ENCODE data around the gene CLIC3. TPM values are rescaled to one million over a fixed set of nuclear protein-coding genes. Genes with fewer than 3 reads are reported as not detected.
"Not testable (repeated sequence)": the region's sequence is repeated elsewhere in the genome, so short reads cannot be mapped to it uniquely, and the experiment has no call there.

CLIC3 gene
- not detected for total RNA-seq

DNA sequence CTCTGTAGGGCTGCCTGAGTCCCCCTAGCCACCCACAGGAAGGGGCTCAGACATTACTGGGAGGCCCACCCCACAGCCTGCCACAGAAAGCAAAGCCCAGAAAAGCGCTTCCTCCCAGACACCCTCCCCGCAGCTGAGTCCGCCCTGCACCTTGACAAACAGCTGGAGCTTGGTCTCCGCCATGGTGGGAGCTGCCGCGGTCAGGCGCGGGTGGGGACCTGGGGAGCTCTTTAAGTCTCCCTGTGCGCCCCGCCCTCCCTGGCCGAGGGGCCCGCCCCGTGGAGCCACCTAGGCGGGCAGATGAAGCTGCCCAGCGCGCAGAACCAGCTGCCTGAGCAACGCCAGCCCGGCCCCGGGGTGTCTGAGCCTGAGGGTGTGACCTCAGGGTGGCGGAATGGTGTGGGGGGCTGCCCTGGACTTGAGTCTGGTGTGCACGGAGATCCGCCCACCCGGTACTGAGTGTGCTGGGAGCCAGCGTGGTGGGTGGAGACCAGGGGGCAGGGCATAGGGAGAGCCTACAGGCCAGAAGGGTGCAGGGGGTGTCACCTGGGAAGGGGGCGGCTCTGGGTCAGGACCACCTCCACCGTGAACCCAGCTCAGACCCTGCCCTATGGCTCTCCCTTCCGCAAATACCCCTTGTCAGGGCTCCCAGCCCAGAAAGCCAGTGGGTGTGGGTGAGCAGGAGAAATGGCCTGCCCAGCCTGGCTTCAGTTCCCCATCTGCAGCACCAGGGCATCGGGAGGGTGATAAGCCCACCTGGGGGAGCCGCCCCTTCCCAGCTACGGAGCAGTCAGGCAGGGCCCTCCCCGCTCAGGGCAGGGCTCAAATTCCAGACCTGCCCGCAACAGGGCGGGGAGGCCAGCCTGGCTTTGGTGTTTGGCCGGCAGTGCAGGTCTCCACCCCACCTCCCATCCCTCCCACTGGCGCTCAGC, at the start of gene CLIC3:
Gene CLIC3 (minus strand): TSS at position 208 of the 932 bp plus-strand sequence. CDS start 25 bp downstream, at position 183.
- DNase-seq: peak; percentile 33

DNA sequence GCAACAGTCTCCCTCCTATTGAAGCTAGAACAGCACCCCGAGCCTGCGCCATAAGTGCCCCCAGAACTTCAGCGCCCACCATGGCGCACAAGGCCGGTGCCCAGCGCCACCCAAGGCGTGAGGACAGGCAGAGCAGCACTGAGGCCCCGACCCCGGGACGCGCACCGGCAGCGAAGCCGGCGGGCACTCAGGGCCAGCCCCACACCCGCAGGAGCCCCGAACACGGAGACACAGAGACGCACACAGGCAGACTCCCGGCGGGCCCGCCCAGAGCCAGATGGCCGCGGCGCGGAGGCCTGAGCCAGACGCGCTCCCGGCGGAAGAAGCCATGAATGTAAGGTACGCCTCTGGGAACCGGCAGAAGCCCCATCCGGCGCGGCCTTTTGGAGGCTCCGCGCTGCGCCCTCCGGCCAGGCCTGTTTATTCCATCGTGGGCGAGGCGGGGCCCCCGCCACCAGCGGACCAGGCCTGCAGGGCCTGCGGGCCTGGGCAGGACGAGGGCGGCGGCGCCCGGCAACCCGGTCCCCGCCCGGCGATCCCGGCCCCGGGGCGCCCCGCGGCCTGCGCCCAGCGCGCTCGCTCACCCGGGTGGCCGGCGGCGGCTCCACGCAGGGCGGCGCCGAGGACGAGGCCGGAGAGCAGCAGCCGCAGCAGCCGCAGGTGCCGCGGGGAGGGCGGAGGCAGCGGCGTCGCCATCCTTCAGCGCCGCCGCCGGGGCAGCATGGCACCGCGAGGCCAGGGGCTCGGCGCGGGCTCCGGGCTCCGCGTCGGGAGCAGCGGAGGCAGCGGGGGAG, 49.1 kb upstream of the CLIC3 start:
- no peak for DNase-seq

- no peak for DNase-seq
These were observed 48.3 kb upstream of the CLIC3 start for GRCh38 chr9:137044502-137045177.

DNA sequence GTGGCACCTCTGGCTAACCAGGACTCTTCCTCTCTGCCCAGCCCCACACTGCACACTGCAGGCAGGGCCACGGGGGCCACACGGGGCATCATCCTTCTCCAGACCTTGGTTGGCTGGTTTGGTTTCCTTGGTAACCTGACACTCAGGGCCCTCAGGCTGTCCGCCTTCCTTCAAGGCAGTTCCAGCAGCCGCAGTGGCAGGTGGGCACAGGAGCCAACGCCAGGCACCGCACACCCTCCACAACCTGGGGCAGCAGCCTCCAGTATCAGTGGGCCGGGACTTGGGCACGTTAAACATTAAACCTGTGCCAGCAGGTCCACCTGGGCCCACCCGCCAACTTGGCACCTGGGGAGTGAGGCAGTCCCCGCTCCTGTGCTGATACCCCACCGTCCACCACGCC, 47.7 kb upstream of the CLIC3 start:
- DNase-seq: no peak

DNA sequence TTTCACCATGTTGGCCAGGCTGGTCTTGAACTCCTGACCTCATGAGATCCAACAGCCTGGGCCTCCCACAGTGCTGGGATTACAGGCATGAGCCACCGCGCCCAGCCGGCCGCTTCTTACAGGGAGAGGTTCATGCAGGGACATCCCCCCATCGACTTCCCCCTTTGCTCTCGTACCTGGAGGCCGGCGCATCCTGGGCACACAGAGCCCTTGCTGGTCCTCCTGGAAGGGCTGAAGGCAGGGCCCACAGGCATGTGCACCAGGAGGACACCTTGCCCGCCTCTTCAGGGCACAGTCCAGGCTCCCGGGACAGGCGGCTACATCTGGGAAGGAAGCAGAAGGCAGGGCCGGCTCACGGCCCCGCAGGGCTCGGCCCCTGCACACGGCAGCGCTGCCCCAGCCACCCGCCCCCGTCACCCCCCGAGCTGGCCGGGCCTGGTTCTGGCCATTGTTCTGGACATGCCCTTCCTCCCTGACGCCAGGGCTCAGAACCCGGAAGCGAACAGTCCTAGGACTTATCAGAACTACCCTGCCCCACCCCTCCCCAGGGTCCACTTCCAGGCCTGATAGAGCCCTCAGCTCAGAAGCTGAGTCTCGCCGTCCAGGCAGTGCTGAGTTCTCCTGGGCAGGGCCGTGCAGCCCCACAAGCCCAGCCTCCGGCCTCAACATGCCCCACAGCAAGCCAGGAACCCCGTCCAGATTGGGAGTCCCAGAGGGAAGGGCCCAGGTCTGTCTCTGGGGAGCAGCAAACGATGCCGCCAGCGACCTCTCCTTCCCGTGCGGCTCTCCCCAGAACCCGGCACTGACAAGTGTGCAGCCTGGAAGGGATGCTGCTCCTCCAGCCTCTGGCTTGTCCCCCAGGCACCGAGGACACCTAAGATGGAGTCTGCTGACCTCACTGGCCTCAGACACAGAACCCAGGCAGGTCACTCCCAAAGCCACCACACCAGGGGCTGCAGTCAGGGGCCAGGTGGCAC, 46.7 kb upstream of the CLIC3 start:
- DNase-seq: no peak

DNA sequence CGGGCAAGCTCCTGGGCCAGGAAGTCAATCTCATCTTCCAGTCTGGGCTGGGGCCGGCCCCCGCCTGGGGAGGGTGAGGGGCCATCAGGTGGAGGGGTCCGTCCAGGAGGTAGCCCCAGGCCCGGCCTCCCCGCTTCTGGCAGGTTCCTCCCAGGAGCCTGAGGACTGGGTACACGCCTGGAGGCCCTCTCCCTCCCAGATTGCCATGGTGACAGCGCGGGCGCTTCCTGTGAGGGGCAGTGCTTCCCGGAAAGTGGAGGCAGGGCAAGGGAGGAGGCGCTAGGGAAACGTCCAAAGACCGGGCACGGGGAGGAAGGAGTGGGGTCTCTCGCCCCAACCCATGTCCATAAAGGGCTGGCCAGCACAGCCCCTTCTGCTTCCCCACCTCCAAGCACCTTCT, 44.8 kb upstream of the CLIC3 start:
- no peak for DNase-seq

- no peak for DNase-seq
These were observed 44.2 kb upstream of the CLIC3 start for GRCh38 chr9:137040568-137040967.

GRCh38 chr9:137039611-137040366, 43.4 kb upstream of the CLIC3 start:
- no peak for DNase-seq

GRCh38 chr9:137038916-137039315, 42.5 kb upstream of the CLIC3 start:
- no peak for DNase-seq

- no peak for DNase-seq
These were observed 41.1 kb upstream of the CLIC3 start for GRCh38 chr9:137037483-137037882.

GRCh38 chr9:137037035-137037434, 40.7 kb upstream of the CLIC3 start:
- DNase-seq: no peak

- no peak for DNase-seq
These were observed 39.6 kb upstream of the CLIC3 start for GRCh38 chr9:137035937-137036336.

GRCh38 chr9:137035507-137035834, 39.1 kb upstream of the CLIC3 start:
- no peak for DNase-seq

- peak; percentile 83 for DNase-seq
These were observed 38.5 kb upstream of the CLIC3 start for GRCh38 chr9:137034709-137035506.

- DNase-seq: no peak
These were observed 37.8 kb upstream of the CLIC3 start for GRCh38 chr9:137034039-137034708.

DNA sequence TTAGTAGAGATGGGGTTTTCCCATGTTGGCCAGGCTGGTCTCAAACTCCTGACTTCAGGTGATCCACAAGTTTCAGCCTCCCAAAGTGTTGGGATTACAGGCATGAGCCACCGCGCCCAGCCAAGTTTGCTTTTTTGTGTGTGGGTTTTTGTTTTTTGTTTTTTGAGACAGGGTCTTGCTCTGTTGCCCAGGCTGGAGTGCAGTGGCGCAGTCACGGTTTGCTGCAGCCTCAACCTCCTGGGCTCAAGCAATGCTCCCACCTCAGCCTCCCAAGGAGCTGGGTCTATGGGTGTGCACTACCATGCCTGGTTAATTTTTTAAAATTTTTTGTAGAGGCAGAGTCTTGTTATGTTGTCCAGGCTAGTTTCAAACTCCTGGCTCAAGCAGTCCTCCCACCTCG, 37.1 kb upstream of the CLIC3 start:
- not testable (repeated sequence) for DNase-seq

- DNase-seq: no peak
These were observed 36.5 kb upstream of the CLIC3 start for GRCh38 chr9:137032858-137033257.

- no peak for DNase-seq
These were observed 35.7 kb upstream of the CLIC3 start, which contains the start of gene FUT7 for GRCh38 chr9:137031904-137032640. Gene FUT7 (minus strand): TSS chr9:137032088. CDS start chr9:137031991, 97 bp downstream.

All from effector CD4-positive, alpha-beta T cell (primary cell).